H9 (cell line): ENCODE measurements around the gene NKX1-1. TPM values are rescaled to one million over a fixed set of nuclear protein-coding genes. Genes with fewer than 3 reads are reported as not detected.

Experiments
- DNase-seq: peaks from one replicate; pipeline ENCODE4 v3.0.0-alpha.2; 2017
- H2AFZ ChIP-seq: one replicate; pipeline ENCODE4 v1.6.1; 2013; ENCODE audit warnings: mild to moderate bottlenecking, low read length, control low read depth, moderate library complexity
- H2AK5ac ChIP-seq: 2 replicates; pipeline ENCODE4 v1.6.1; 2013; ENCODE audit warnings: low read length, control low read depth, mixed read lengths; ENCODE audit not compliant: insufficient read length
- H2BK120ac ChIP-seq: one replicate; pipeline ENCODE4 v1.6.1; 2013; ENCODE audit warnings: low read depth, mild to moderate bottlenecking, low read length, control low read depth, inconsistent platforms; ENCODE audit not compliant: poor library complexity, severe bottlenecking
- H2BK12ac ChIP-seq: 2 replicates; pipeline ENCODE4 v1.6.1; 2013; ENCODE audit warnings: low read length, control low read depth, mixed read lengths, low read depth; ENCODE audit not compliant: insufficient read length
- H2BK15ac ChIP-seq: 2 replicates; pipeline ENCODE4 v1.6.1; 2013; ENCODE audit warnings: low read depth, low read length, control low read depth
- H2BK20ac ChIP-seq: one replicate; pipeline ENCODE4 v1.6.1; 2013; ENCODE audit warnings: low read depth, mild to moderate bottlenecking, low read length, control low read depth, inconsistent platforms; ENCODE audit not compliant: poor library complexity, severe bottlenecking
- H2BK5ac ChIP-seq: 2 replicates; pipeline ENCODE4 v1.6.1; 2013; ENCODE audit warnings: low read length, control low read depth, mixed read lengths; ENCODE audit not compliant: insufficient read length
- H3K14ac ChIP-seq: 2 replicates; pipeline ENCODE4 v1.6.1; 2013; ENCODE audit warnings: low read length, control low read depth; ENCODE audit not compliant: insufficient read depth
- H3K18ac ChIP-seq: 2 replicates; pipeline ENCODE4 v1.6.1; 2013; ENCODE audit warnings: low read depth, mild to moderate bottlenecking, mixed read lengths, low read length, control low read depth; ENCODE audit not compliant: insufficient read length
- H3K23ac ChIP-seq: 2 replicates; pipeline ENCODE4 v1.6.1; 2013; ENCODE audit warnings: low read length, control low read depth, mixed read lengths, low read depth; ENCODE audit not compliant: insufficient read length
- H3K23me2 ChIP-seq: 2 replicates; pipeline ENCODE4 v1.6.1; 2013; ENCODE audit warnings: low read depth, mild to moderate bottlenecking, mixed read lengths, low read length, control low read depth; ENCODE audit not compliant: insufficient read length, poor library complexity, severe bottlenecking
- H3K27ac ChIP-seq: 2 replicates; pipeline ENCODE4 v1.5.1; 2013; ENCODE audit warnings: low read length, control low read depth, mixed read lengths, low read depth; ENCODE audit not compliant: insufficient read length
- H3K27me3 ChIP-seq: 2 replicates; pipeline ENCODE4 v1.6.1; 2013; ENCODE audit warnings: low read length, control low read depth, inconsistent platforms; ENCODE audit not compliant: insufficient read depth
- H3K4ac ChIP-seq: 2 replicates; pipeline ENCODE4 v1.6.1; 2013; ENCODE audit warnings: low read depth, mild to moderate bottlenecking, control low read depth, inconsistent platforms, low read length, moderate library complexity
- H3K4me1 ChIP-seq: 2 replicates; pipeline ENCODE4 v1.6.1; 2013; ENCODE audit warnings: low read length, control low read depth, inconsistent platforms; ENCODE audit not compliant: insufficient read depth
- H3K4me2 ChIP-seq: 2 replicates; pipeline ENCODE4 v1.6.1; 2013; ENCODE audit warnings: low read length, control low read depth, mixed read lengths; ENCODE audit not compliant: insufficient read length, insufficient read depth
- H3K56ac ChIP-seq: 2 replicates; pipeline ENCODE4 v1.6.1; 2013; ENCODE audit warnings: low read depth, mild to moderate bottlenecking, mixed read lengths, low read length, control low read depth; ENCODE audit not compliant: insufficient read length
- H3K79me1 ChIP-seq: 2 replicates; pipeline ENCODE4 v1.6.1; 2013; ENCODE audit warnings: low read depth, mild to moderate bottlenecking, moderate library complexity, low read length, control low read depth, inconsistent platforms; ENCODE audit not compliant: insufficient read depth, poor library complexity, severe bottlenecking
- H3K79me2 ChIP-seq: 2 replicates; pipeline ENCODE4 v1.6.1; 2013; ENCODE audit warnings: low read length, control low read depth, inconsistent platforms; ENCODE audit not compliant: insufficient read depth
- H3K9ac ChIP-seq: 2 replicates; pipeline ENCODE4 v1.6.1; 2013; ENCODE audit warnings: low read length, control low read depth, mixed read lengths; ENCODE audit not compliant: insufficient read length; ENCODE audit errors: extremely low read depth
- H3K9me3 ChIP-seq: one replicate; pipeline ENCODE4 v1.6.1; 2013; ENCODE audit warnings: low read depth, low read length, inconsistent platforms; ENCODE audit not compliant: control insufficient read depth
- H3T11ph ChIP-seq: one replicate; pipeline ENCODE4 v1.6.1; 2013; ENCODE audit warnings: mild to moderate bottlenecking, low read length, control low read depth, inconsistent platforms
- H4K20me1 ChIP-seq: one replicate; pipeline ENCODE4 v1.6.1; 2013; ENCODE audit not compliant: control insufficient read depth, insufficient read length, insufficient read depth
- H4K5ac ChIP-seq: 2 replicates; pipeline ENCODE4 v1.6.1; 2013; ENCODE audit warnings: low read depth, mild to moderate bottlenecking, mixed read lengths, low read length, control low read depth; ENCODE audit not compliant: insufficient read length
- H4K8ac ChIP-seq: replicated peaks from 2 replicates; pipeline ENCODE4 v1.6.1; 2013; ENCODE audit warnings: low read length, control low read depth, mixed read lengths, low read depth; ENCODE audit not compliant: insufficient read length
- H4K91ac ChIP-seq: 2 replicates; pipeline ENCODE4 v1.6.1; 2013; ENCODE audit warnings: low read depth, mild to moderate bottlenecking, moderate library complexity, mixed read lengths, low read length, control low read depth; ENCODE audit not compliant: insufficient read length
- H3K27ac Mint-ChIP-seq, 3 experiments: 2 replicates in 2 of 3; 3 replicates in 1 of 3; pipeline ENCODE4 v1.8.0; 2020 to 2021; ENCODE audit warnings: mixed read lengths in 3 of 3, mild to moderate bottlenecking in 1 of 3, moderate library complexity in 1 of 3
- H3K27me3 Mint-ChIP-seq: 2 replicates; pipeline ENCODE4 v1.8.0; 2021; ENCODE audit warnings: low read depth, mild to moderate bottlenecking, moderate library complexity, mixed read lengths
- H3K36me3 Mint-ChIP-seq, 3 experiments: 2 replicates in 2 of 3; 3 replicates in 1 of 3; pipeline ENCODE4 v1.8.0; 2020 to 2021; ENCODE audit warnings: low read depth in 3 of 3, mixed read lengths in 3 of 3; ENCODE audit not compliant: insufficient read depth in 1 of 3
- H3K4me1 Mint-ChIP-seq, 2 experiments: 2 replicates each; pipeline ENCODE4 v1.8.0; 2020; ENCODE audit warnings: mixed read lengths in 2 of 2
- H3K4me3 Mint-ChIP-seq, 2 experiments: 2 replicates in 1 of 2; 3 replicates in 1 of 2; pipeline ENCODE4 v1.8.0; 2020 to 2021; ENCODE audit warnings: mild to moderate bottlenecking in 2 of 2, mixed read lengths in 2 of 2, moderate library complexity in 1 of 2
- H3K9me3 Mint-ChIP-seq, 2 experiments: 2 replicates in 1 of 2; 3 replicates in 1 of 2; pipeline ENCODE4 v1.8.0; 2020; ENCODE audit warnings: mild to moderate bottlenecking in 2 of 2, mixed read lengths in 2 of 2, moderate library complexity in 1 of 2
- CTCF ChIP-seq: fragments of 200-600 bp; sonication (generic); conservative IDR thresholded peaks from 3 replicates; pipeline ENCODE4 v1.8.0; 2021; ENCODE audit warnings: antibody characterized with exemption, mild to moderate bottlenecking
- WGBS: extraction: QIAGEN DNeasy Blood & Tissue Kit; methylation state at CpG from one replicate; pipeline ENCODE4 v1.1.7; 2013; ENCODE audit warnings: missing lambda C conversion rate, low lambda C conversion rate, mixed read lengths; ENCODE audit not compliant: insufficient read length; ENCODE audit errors: extremely low coverage; 5-methylcytosine and 5-hydroxymethylcytosine counted together
- total RNA-seq: library from RNA; stranded (reverse); gene quantifications from 2 replicates; pipeline ENCODE4 v1.2.1, GENCODE V29; 2021

Gene NKX1-1
- total RNA-seq, 1 experiment from 2014 or later, result not detected

- H3K27ac Mint-ChIP-seq, result no peak overlapping the region
- no peak overlapping the region for H2AFZ ChIP-seq
- H2BK5ac ChIP-seq, result no peak overlapping the region
- H3K18ac ChIP-seq, result no peak overlapping the region
- no peak overlapping the region for H3K27ac ChIP-seq
- H3T11ph ChIP-seq, result no peak overlapping the region
- no peak overlapping the region for H3K56ac ChIP-seq
- no peak overlapping the region for H4K8ac ChIP-seq
- WGBS, result no CpG with 5 or more reads among the region's 19 CpGs
- H3K4ac ChIP-seq, result no peak overlapping the region
- H3K4me1 ChIP-seq, result no peaks in the 10 kb centered on the region
- no peak overlapping the region for H3K23ac ChIP-seq
- no peak overlapping the region for H2BK12ac ChIP-seq
- H2AK5ac ChIP-seq, result no peak overlapping the region
- no peak overlapping the region for H2BK20ac ChIP-seq
- DNase-seq, result no peak
- peaks cover 5% of the 10 kb centered on the region for H4K20me1 ChIP-seq
- H3K4me1 Mint-ChIP-seq, result no peaks in the 10 kb centered on the region
- H3K27me3 Mint-ChIP-seq, result no peaks in the 10 kb centered on the region
- no peak overlapping the region for H3K4me2 ChIP-seq
- peaks cover 1 to 12% (median 8%) of the 10 kb centered on the region in 3 experiments; a peak in 3 of 7 replicates for H3K36me3 Mint-ChIP-seq
- H2BK15ac ChIP-seq, result no peak overlapping the region
- H3K23me2 ChIP-seq, result no peaks in the 10 kb centered on the region
- no peaks in the 10 kb centered on the region for H3K79me1 ChIP-seq
- no peaks in the 10 kb centered on the region for H3K9me3 ChIP-seq
- TF ChIP-seq CTCF, result no peak
- no peak overlapping the region for H2BK120ac ChIP-seq
- H3K79me2 ChIP-seq, result no peaks in the 10 kb centered on the region
- no peak overlapping the region for H4K91ac ChIP-seq
- no peak overlapping the region for H3K4me3 Mint-ChIP-seq
- no peak overlapping the region for H4K5ac ChIP-seq
- no peak overlapping the region for H3K14ac ChIP-seq
- no peaks in the 10 kb centered on the region for H3K9me3 Mint-ChIP-seq
- H3K9ac ChIP-seq, result no peak overlapping the region
- no peaks in the 10 kb centered on the region for H3K27me3 ChIP-seq
These were observed 28.5 kb downstream of the NKX1-1 start for GRCh38 chr4:1377606-1378261.
